Right lobe of liver (tissue), 6 donors: ENCODE measurements around the gene NAV1. TPM values are rescaled to one million over a fixed set of nuclear protein-coding genes. Genes with fewer than 3 reads are reported as not detected.
A peak's percentile ranks its signal among the peaks of the same experiment; 100 is the strongest.
"Not testable (repeated sequence)": the region's sequence is repeated elsewhere in the genome, so short reads cannot be mapped to it uniquely, and the experiment has no call there.

Experiments used
- ATAC-seq, 4 donors: fragments of 200-7000 bp; cut with Tn5 transposase; one replicate each; pipeline ENCODE4 v1.9.1; 2020; ENCODE audit warnings: mild to moderate bottlenecking in 4 of 4, moderate library complexity in 4 of 4
- DNase-seq, 3 donors: peaks; one replicate each; pipeline ENCODE4 v3.0.0-alpha.2; 2020
- H3K27ac ChIP-seq, 3 donors: fragments of 200-600 bp; one replicate each; pipeline ENCODE4 v1.8.0; 2022
- H3K27me3 ChIP-seq, 2 donors: fragments of 200-600 bp; one replicate each; pipeline ENCODE4 v1.8.0; 2022
- H3K36me3 ChIP-seq, 4 donors: fragments of 200-600 bp; sonication (generic) in 1 of 4; one replicate each; pipeline versions ENCODE4 v1.5.1 to v1.8.0; 2017 to 2022; ENCODE audit warnings: control low read depth in 1 of 4
- H3K4me1 ChIP-seq, 4 donors: fragments of 200-600 bp; sonication (generic) in 1 of 4; one replicate each; pipeline versions ENCODE4 v1.5.1 to v1.8.0; 2017 to 2022; ENCODE audit warnings: control low read depth in 1 of 4
- H3K4me3 ChIP-seq, 3 donors: fragments of 200-600 bp; one replicate each; pipeline ENCODE4 v1.8.0; 2022
- H3K9me3 ChIP-seq, 4 donors: fragments of 200-600 bp; sonication (generic) in 1 of 4; one replicate each; pipeline versions ENCODE4 v1.5.1 to v1.8.0; 2017 to 2022; ENCODE audit warnings: control low read depth in 1 of 4
- POLR2A ChIP-seq: fragments of 450-650 bp; IDR thresholded peaks from one replicate; pipeline ENCODE4 v1.6.1; 2017; ENCODE audit warnings: antibody characterized with exemption, mild to moderate bottlenecking
- WGBS: methylation state at CpG from one replicate; pipeline ENCODE4 v1.1.6; 2018; ENCODE audit warnings: low coverage, low lambda C conversion rate; ENCODE audit not compliant: insufficient coverage; ENCODE audit errors: missing lambda C conversion rate; 5-methylcytosine and 5-hydroxymethylcytosine counted together
- intact Hi-C, 2 donors: fragments of 100-400 bp; cut with DNase I; formaldehyde crosslinking; loops; one replicate each; pipeline versions ENCODE4 v1.11.2 to v1.14.1; 2022
- long read RNA-seq: library from polyadenylated mRNA; unstranded; transcript quantifications from one replicate; pipeline ENCODE4 v2.0.0, GENCODE V29; 2019
- total RNA-seq, 6 experiments: library from RNA; depleted of rRNA in 2 of 6; stranded (reverse); fragments of >200 nt in 2 of 6; fragmentation: NEBNext Ultra II Directional in 3 of 6; extraction: Animal tissue kit (Norgen Biotek cat#: 25700) in 3 of 6; gene quantifications; one replicate each; pipeline versions ENCODE4 v1.1.0 to v1.2.4, GENCODE V29; 2016 to 2023
- TF ChIP-seq, protein P1 (sequence below), 4 donors: fragments of 200-600 bp in 3 of 4; fragments of 450-650 bp in 1 of 4; IDR thresholded peaks; one replicate each; pipeline versions ENCODE4 v1.5.1 to v1.8.0; 2016 to 2022; ENCODE audit warnings: antibody characterized with exemption in 4 of 4, mild to moderate bottlenecking in 2 of 4
- donor health status: DM: no; HTN: yes; CAD: no.
- donor health status: DM: no; HTN: no; CAD: no.
- donor health status: DM: no; HTN: no; CAD: no.
- donor health status: DM: no; HTN: yes; CAD: no.
- donor health status: DM: no; HTN: yes; CAD: no.

The NAV1 gene
- total RNA-seq = 1 to 10 TPM; 2.1 to 7.4 (median 3.7) TPM
- long read RNA-seq = 0 reads

DNA sequence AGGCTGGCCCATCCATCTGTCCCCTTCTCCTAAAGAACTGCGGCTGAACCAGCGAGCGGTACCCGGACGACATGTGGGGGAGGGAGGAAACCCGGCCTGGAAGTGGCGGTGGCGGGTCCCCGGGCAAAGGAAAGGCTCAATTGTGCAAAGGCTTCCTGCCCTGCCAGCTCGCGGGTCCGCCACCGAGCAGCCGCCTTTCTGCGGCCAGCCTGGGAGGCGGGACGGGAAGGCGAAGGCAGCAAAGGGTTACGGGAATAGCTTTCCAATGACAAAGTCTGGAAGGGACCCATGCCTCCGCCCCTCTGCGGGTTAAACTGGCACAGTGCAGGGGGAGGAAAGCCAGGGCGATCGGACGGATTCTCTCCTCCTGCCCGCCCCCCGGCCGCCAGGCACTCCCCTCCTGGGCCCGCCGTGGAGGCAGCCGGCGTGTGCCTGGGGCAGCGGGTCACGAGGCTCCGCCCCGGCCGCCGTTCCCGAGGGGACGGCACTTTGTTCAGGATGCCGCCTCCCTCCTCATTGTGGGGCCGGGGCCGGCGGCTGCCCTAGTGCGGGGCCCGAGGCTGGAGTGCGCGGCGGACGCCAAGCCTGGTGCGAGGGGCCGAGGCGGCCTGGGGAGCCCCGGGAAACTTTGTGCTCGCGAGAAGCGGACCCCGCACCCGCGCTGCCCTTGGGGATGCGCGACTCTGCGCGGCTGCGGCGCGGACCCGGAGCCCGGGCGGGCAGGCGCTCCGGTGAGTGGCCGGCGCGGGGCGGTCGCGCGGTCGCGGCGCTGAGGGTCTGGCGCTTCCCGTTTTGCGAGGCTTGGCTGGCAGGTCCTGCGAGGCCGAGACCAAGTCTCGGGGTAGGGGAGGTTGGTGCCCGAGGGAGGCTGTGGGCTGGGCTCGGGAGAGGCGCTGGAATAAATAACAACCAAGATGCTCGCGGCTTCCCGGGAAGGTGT, at the start of gene NAV1:
Gene NAV1 (plus strand): TSS at position 516 of the 940 bp plus-strand sequence. CDS start 83,758 bp downstream, outside the sequence.
- DNase-seq (peak in 2 of 3 donors; percentile 53 to 74), ATAC-seq (peak; percentile 70 to 80 (median 75))
- 0% methylated on average over 11 of the region's 93 CpGs for WGBS
- Histone ChIP-seq H3K36me3 (no peaks in the 10 kb centered on the region), H3K27me3 (no peaks in the 10 kb centered on the region), H3K27ac (peak within 1 kb of the TSS; percentile 19 to 73 (median 46)), H3K4me1 (peaks cover 0 to 8% (median 2%) of the 10 kb centered on the region in 4 donors), H3K4me3 (peak within 1 kb of the TSS; percentile 43 to 56 (median 49)), H3K9me3 (no peaks in the 10 kb centered on the region)
- peak; percentile 58 for TF ChIP-seq POLR2A
- TF ChIP-seq, protein P1, sequence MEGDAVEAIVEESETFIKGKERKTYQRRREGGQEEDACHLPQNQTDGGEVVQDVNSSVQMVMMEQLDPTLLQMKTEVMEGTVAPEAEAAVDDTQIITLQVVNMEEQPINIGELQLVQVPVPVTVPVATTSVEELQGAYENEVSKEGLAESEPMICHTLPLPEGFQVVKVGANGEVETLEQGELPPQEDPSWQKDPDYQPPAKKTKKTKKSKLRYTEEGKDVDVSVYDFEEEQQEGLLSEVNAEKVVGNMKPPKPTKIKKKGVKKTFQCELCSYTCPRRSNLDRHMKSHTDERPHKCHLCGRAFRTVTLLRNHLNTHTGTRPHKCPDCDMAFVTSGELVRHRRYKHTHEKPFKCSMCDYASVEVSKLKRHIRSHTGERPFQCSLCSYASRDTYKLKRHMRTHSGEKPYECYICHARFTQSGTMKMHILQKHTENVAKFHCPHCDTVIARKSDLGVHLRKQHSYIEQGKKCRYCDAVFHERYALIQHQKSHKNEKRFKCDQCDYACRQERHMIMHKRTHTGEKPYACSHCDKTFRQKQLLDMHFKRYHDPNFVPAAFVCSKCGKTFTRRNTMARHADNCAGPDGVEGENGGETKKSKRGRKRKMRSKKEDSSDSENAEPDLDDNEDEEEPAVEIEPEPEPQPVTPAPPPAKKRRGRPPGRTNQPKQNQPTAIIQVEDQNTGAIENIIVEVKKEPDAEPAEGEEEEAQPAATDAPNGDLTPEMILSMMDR (IDR thresholded peaks at IDR 0.05) = no peak
- intact Hi-C loops = no loop called here

DNA sequence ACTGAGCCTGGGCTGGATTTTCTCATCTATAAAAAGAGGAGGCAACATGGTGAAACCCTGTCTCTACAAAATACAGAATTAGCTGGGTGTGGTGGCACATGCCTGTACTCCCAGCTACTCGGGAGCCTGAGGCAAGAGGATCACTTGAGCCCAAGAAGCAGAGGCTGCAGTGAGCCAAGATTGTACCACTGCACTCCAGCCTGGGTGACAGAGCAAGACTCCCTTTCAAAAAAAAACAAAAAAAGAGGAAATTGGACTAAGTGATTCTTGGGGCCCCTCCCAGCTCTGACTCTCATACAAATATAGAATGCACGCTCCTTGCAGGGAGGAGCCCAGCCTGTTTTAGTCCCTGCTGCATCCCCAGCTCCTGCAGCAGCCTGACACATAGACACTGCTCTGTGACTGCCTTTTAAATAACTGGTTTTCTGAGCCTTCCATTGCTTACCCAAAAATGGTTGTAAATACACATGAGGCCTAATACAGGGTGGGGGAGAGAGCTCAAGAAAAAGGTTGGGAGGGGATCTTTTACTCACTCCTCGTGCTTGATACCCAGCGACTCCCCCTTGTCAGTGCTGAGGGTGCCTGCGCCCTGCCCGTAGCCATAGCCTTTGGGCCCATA, 49.2 kb upstream of the NAV1 start:
- intact Hi-C loops = no loop called here
- peak in 2 of 4 donors; percentile 4 to 28 for ATAC-seq
- Histone ChIP-seq H3K27me3 (no peaks in the 10 kb centered on the region), H3K4me1 (peaks cover 0 to 41% (median 8%) of the 10 kb centered on the region in 4 donors), H3K27ac (peak overlapping the region; percentile 22 to 53 (median 49)), H3K36me3 (peaks cover 0 to 51% (median 12%) of the 10 kb centered on the region in 4 donors), H3K4me3 (no peak overlapping the region), H3K9me3 (no peaks in the 10 kb centered on the region)
- TF ChIP-seq, protein P1 (IDR thresholded peaks at IDR 0.05) = no peak
- no peak for TF ChIP-seq POLR2A
- 54% methylated on average over 2 of the region's 6 CpGs for WGBS
- no peak for DNase-seq

DNA sequence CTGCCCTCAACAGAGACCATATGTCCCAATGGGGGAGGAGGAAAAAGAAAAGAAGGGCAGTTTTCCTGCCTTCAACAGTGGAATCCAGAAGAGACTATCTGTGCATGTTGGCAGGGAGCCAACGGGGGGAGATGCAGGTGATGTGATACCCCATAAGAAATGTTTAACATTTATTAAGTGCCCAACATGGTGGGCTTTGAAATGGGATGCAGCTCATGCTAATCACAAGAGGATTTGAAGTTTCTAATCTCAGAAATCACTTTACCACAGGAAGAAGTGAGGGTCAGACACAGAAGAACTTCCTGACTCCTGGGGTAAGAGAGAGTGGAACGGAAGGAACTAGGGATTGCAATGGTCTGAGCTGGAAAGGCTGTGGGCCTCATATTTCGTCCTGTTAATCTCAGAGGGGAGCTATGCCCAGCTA, 48.2 kb upstream of the NAV1 start:
- WGBS = 45% methylated on average over 3 of the region's 3 CpGs
- no peaks in the 10 kb centered on the region for H3K27me3 ChIP-seq
- H3K9me3 ChIP-seq = no peaks in the 10 kb centered on the region
- intact Hi-C loops = no loop called here
- ATAC-seq (no peak), DNase-seq (no peak)
- no peak overlapping the region for H3K27ac ChIP-seq
- peaks cover 0 to 51% (median 13%) of the 10 kb centered on the region in 4 donors for H3K4me1 ChIP-seq
- peaks cover 0 to 48% (median 9%) of the 10 kb centered on the region in 4 donors for H3K36me3 ChIP-seq
- H3K4me3 ChIP-seq = no peak overlapping the region
- no peak for TF ChIP-seq POLR2A
- TF ChIP-seq, protein P1 (IDR thresholded peaks at IDR 0.05) = no peak

- H3K4me1 ChIP-seq = peaks cover 0 to 64% (median 19%) of the 10 kb centered on the region in 4 donors
- intact Hi-C loops = no loop called here
- TF ChIP-seq POLR2A = no peak
- TF ChIP-seq, protein P1 (IDR thresholded peaks at IDR 0.05) = no peak
- ATAC-seq (no peak), DNase-seq (no peak)
- WGBS = 83% methylated on average over 1 of the region's 3 CpGs
- H3K27ac ChIP-seq = peak overlapping the region in 1 of 3 donors; percentile 79
- no peaks in the 10 kb centered on the region for H3K27me3 ChIP-seq
- peaks cover 0 to 35% (median 7%) of the 10 kb centered on the region in 4 donors for H3K36me3 ChIP-seq
- H3K4me3 ChIP-seq = no peak overlapping the region
- no peaks in the 10 kb centered on the region for H3K9me3 ChIP-seq
Measured at GRCh38 chr1:201491896-201492511, 46.9 kb upstream of the NAV1 start.

- DNase-seq = not testable (repeated sequence)
Measured at GRCh38 chr1:201493026-201493656, 45.8 kb upstream of the NAV1 start.

More at GRCh38 chr1:201493026-201493656, 45.8 kb upstream of the NAV1 start:
- 83% methylated on average over 1 of the region's 3 CpGs for WGBS
- ATAC-seq, H3K4me3 ChIP-seq, H3K9me3 ChIP-seq, intact Hi-C loops, H3K27me3 ChIP-seq: not testable (repeated sequence)
- peaks cover 0 to 75% (median 22%) of the 10 kb centered on the region in 4 donors for H3K4me1 ChIP-seq
- H3K27ac ChIP-seq = peak overlapping the region in 2 of 3 donors; percentile 11 to 79
- peaks cover 0 to 24% (median 6%) of the 10 kb centered on the region in 4 donors for H3K36me3 ChIP-seq
